Body of pancreas (tissue), 4 donors: ENCODE results near the gene EDN1. TPM values are rescaled to one million over a fixed set of nuclear protein-coding genes. Genes with fewer than 3 reads are reported as not detected.
"Not testable (repeated sequence)": the region's sequence is repeated elsewhere in the genome, so short reads cannot be mapped to it uniquely, and the experiment has no call there.

Experiments used
- ATAC-seq: fragments of 150-250 bp; one replicate; pipeline ENCODE4 v1.9.1; 2016
- DNase-seq, 4 donors: peaks; one replicate each; pipeline ENCODE4 v3.0.0-alpha.2; 2019
- H3K27ac ChIP-seq, 4 donors: fragments of 200-600 bp; sonication (generic); 1 replicate in 3 of 4; 2 replicates in 1 of 4; pipeline versions ENCODE4 v1.5.1 to v1.6.1; 2016 to 2019; ENCODE audit warnings: mild to moderate bottlenecking in 1 of 4, mixed read lengths in 1 of 4, moderate library complexity in 1 of 4
- H3K27me3 ChIP-seq, 2 donors: fragments of 200-600 bp; sonication (generic); one replicate each; pipeline ENCODE4 v1.6.0; 2016; ENCODE audit warnings: mild to moderate bottlenecking in 1 of 2
- H3K36me3 ChIP-seq, 2 donors: fragments of 200-600 bp; sonication (generic); replicated peaks in 1 of 2; 2 replicates each; pipeline ENCODE4 v1.5.1; 2016; ENCODE audit warnings: low read depth in 2 of 2; ENCODE audit not compliant: insufficient read depth in 1 of 2
- H3K4me1 ChIP-seq: fragments of 200-600 bp; sonication (generic); one replicate; pipeline ENCODE4 v1.6.0; 2016
- H3K4me3 ChIP-seq, 2 donors: fragments of 200-600 bp; sonication (generic); 1 replicate in 1 of 2; 2 replicates in 1 of 2; pipeline ENCODE4 v1.5.1; 2016 to 2019
- H3K9me3 ChIP-seq, 3 donors: fragments of 200-600 bp; sonication (generic); 1 replicate in 2 of 3; 2 replicates in 1 of 3; pipeline ENCODE4 v1.5.1; 2016
- CTCF ChIP-seq, 7 experiments: fragments of 450-650 bp in 4 of 7; fragments of 200-600 bp in 3 of 7; sonication (generic) in 3 of 7; IDR thresholded peaks; one replicate each; pipeline ENCODE4 v1.5.1; 2016 to 2019; ENCODE audit warnings: antibody characterized with exemption in 7 of 7
- POLR2A ChIP-seq, 3 donors: fragments of 450-650 bp; IDR thresholded peaks; one replicate each; pipeline ENCODE4 v1.6.1; 2016; ENCODE audit warnings: antibody characterized with exemption in 3 of 3, mild to moderate bottlenecking in 2 of 3
- WGBS, 2 donors: methylation state at CpG; one replicate each; pipeline ENCODE4 v1.1.5; 2017; 5-methylcytosine and 5-hydroxymethylcytosine counted together
- intact Hi-C: fragments of 100-400 bp; cut with DNase I; formaldehyde crosslinking; loops from one replicate; pipeline ENCODE4 v1.15.1; 2023
- total RNA-seq, 2 donors: library from RNA; depleted of rRNA; stranded (reverse); fragments of >200 nt; gene quantifications; one replicate each; pipeline ENCODE4 v1.1.0, GENCODE V29; 2016

Gene EDN1
- total RNA-seq, 2 donors from 2014 or later: 0.66 to 19.7 TPM

GRCh38 chr6:12331951-12332749 is 42.0 kb downstream of the EDN1 start:
- no peaks in the 10 kb centered on the region for H3K27me3 ChIP-seq
- ATAC-seq (peak; percentile 91), DNase-seq (peak; percentile 70 to 93 (median 83))
- H3K4me3 ChIP-seq: no peak overlapping the region
- H3K4me1 ChIP-seq: peaks cover 76% of the 10 kb centered on the region
- H3K27ac ChIP-seq: peak overlapping the region; percentile 94 to 97 (median 94)
- H3K36me3 ChIP-seq: no peaks in the 10 kb centered on the region
- TF ChIP-seq POLR2A (IDR thresholded peaks at IDR 0.05) (peak in 2 of 3 donors; percentile 22 to 53), CTCF (IDR thresholded peaks at IDR 0.05) (no peak)
- no peaks in the 10 kb centered on the region for H3K9me3 ChIP-seq
- 29 to 32% methylated on average over 8 of the region's 8 CpGs for WGBS, 2 donors
- intact Hi-C loops: no loop called here

- ATAC-seq, H3K27me3 ChIP-seq, intact Hi-C loops, H3K4me3 ChIP-seq, H3K9me3 ChIP-seq, H3K36me3 ChIP-seq, DNase-seq: not testable (repeated sequence)
- WGBS, 2 donors: 54 to 56% methylated on average over 5 of the region's 5 CpGs
- H3K27ac ChIP-seq: peak overlapping the region; percentile 94 to 97 (median 94)
- H3K4me1 ChIP-seq: peaks cover 76% of the 10 kb centered on the region
Measured at GRCh38 chr6:12332750-12333079, 42.6 kb downstream of the EDN1 start.

GRCh38 chr6:12333128-12333527 is 43.0 kb downstream of the EDN1 start:
- H3K27me3 ChIP-seq: no peaks in the 10 kb centered on the region
- peak overlapping the region in 3 of 4 donors; percentile 94 to 95 (median 94) for H3K27ac ChIP-seq
- H3K4me1 ChIP-seq: peaks cover 76% of the 10 kb centered on the region
- TF ChIP-seq CTCF (IDR thresholded peaks at IDR 0.05) (no peak), POLR2A (IDR thresholded peaks at IDR 0.05) (no peak)
- intact Hi-C loops: no loop called here
- ATAC-seq (no peak), DNase-seq (no peak)
- H3K9me3 ChIP-seq: no peaks in the 10 kb centered on the region
- WGBS, 2 donors: 93 to 100% methylated on average over 1 of the region's 1 CpG
- H3K36me3 ChIP-seq: no peaks in the 10 kb centered on the region
- no peak overlapping the region for H3K4me3 ChIP-seq

- ATAC-seq (no peak), DNase-seq (no peak)
- H3K9me3 ChIP-seq: no peaks in the 10 kb centered on the region
- no peaks in the 10 kb centered on the region for H3K27me3 ChIP-seq
- H3K27ac ChIP-seq: peak overlapping the region in 3 of 4 donors; percentile 94 to 95 (median 94)
- intact Hi-C loops: no loop called here
- no peak overlapping the region for H3K4me3 ChIP-seq
- WGBS, 2 donors: 67 to 85% methylated on average over 4 of the region's 4 CpGs
- H3K4me1 ChIP-seq: peaks cover 77% of the 10 kb centered on the region
- TF ChIP-seq POLR2A (IDR thresholded peaks at IDR 0.05) (no peak), CTCF (IDR thresholded peaks at IDR 0.05) (no peak)
- H3K36me3 ChIP-seq: no peaks in the 10 kb centered on the region
Measured at GRCh38 chr6:12334526-12335130, 44.5 kb downstream of the EDN1 start.

- no peaks in the 10 kb centered on the region for H3K27me3 ChIP-seq
- intact Hi-C loops: no loop called here
- no peaks in the 10 kb centered on the region for H3K36me3 ChIP-seq
- DNase-seq: no peak
- no peak for ATAC-seq
- 44 to 53% methylated on average over 1 of the region's 1 CpG for WGBS, 2 donors
- no peak for TF ChIP-seq POLR2A (IDR thresholded peaks at IDR 0.05)
- no peak for TF ChIP-seq CTCF (IDR thresholded peaks at IDR 0.05)
- H3K4me3 ChIP-seq: no peak overlapping the region
- H3K4me1 ChIP-seq: peaks cover 77% of the 10 kb centered on the region
- peak overlapping the region in 3 of 4 donors; percentile 94 to 95 (median 94) for H3K27ac ChIP-seq
- H3K9me3 ChIP-seq: no peaks in the 10 kb centered on the region
Measured at GRCh38 chr6:12335131-12335527, 45.0 kb downstream of the EDN1 start.
